HepG2 (cell line): ENCODE data around the gene POLR1C. TPM values are rescaled to one million over a fixed set of nuclear protein-coding genes. Genes with fewer than 3 reads are reported as not detected.

Experiments used
- CCDC6 ChIP-seq: sonication (generic); formaldehyde crosslinking; IDR thresholded peaks from 2 replicates; pipeline ENCODE4 v1.8.1; 2022; ENCODE audit warnings: mild to moderate bottlenecking, missing genetic modification reagents, moderate library complexity
- CENPX ChIP-seq: sonication (generic); formaldehyde crosslinking; IDR thresholded peaks from 2 replicates; pipeline ENCODE4 v1.9.0; 2021; ENCODE audit warnings: mild to moderate bottlenecking, missing genetic modification reagents, moderate library complexity
- KAT7 ChIP-seq: IDR thresholded peaks from 2 replicates; pipeline ENCODE4 v1.6.1; 2018; ENCODE audit warnings: borderline replicate concordance, missing compliant biosample characterization
- MAFK ChIP-seq, 2 experiments: IDR thresholded peaks in 1 of 2; conservative IDR thresholded peaks in 1 of 2; 2 replicates each; pipeline ENCODE4 v1.6.1; 2011; ENCODE audit warnings: improper control_type of control experiment in 2 of 2, low read length in 2 of 2
- NFKBIZ ChIP-seq: IDR thresholded peaks from 2 replicates; pipeline ENCODE4 v1.6.1; 2018; ENCODE audit warnings: missing genetic modification reagents, missing compliant biosample characterization
- NR3C1 ChIP-seq: sonication (generic); formaldehyde crosslinking; IDR thresholded peaks from 2 replicates; pipeline ENCODE4 v1.4.0; 2020; ENCODE audit warnings: missing genetic modification reagents
- RFX1 ChIP-seq: fragments of 450-650 bp; IDR thresholded peaks from 2 replicates; pipeline ENCODE4 v1.6.1; 2017
- SATB2 ChIP-seq: sonication (generic); formaldehyde crosslinking; IDR thresholded peaks from 2 replicates; pipeline ENCODE4 v1.5.0; 2020; ENCODE audit warnings: missing genetic modification reagents
- SKI ChIP-seq: fragments of 450-650 bp; IDR thresholded peaks from one replicate; pipeline ENCODE4 v1.6.1; 2018; ENCODE audit warnings: mild to moderate bottlenecking; ENCODE audit not compliant: partially characterized antibody
- SP4 ChIP-seq: sonication (generic); formaldehyde crosslinking; IDR thresholded peaks from 2 replicates; pipeline ENCODE4 v1.8.1; 2023; ENCODE audit warnings: mild to moderate bottlenecking, missing genetic modification reagents
- TEAD2 ChIP-seq: sonication (generic); formaldehyde crosslinking; IDR thresholded peaks from 2 replicates; pipeline ENCODE4 v1.9.0; 2021; ENCODE audit warnings: missing genetic modification reagents
- TRIM24 ChIP-seq: sonication (generic); formaldehyde crosslinking; IDR thresholded peaks from 2 replicates; pipeline ENCODE4 v1.8.0; 2022; ENCODE audit warnings: mild to moderate bottlenecking, missing genetic modification reagents
- ZBTB2 ChIP-seq: sonication (generic); formaldehyde crosslinking; IDR thresholded peaks from 2 replicates; pipeline ENCODE4 v1.8.0; 2022; ENCODE audit warnings: low read depth, missing genetic modification reagents
- ZBTB37 ChIP-seq: sonication (generic); formaldehyde crosslinking; IDR thresholded peaks from 2 replicates; pipeline ENCODE4 v1.4.0; 2020; ENCODE audit warnings: mild to moderate bottlenecking, missing genetic modification reagents
- ZNF451 ChIP-seq: sonication (generic); formaldehyde crosslinking; IDR thresholded peaks from 2 replicates; pipeline ENCODE4 v1.5.0; 2020; ENCODE audit warnings: mild to moderate bottlenecking, missing genetic modification reagents
- ZNF687 ChIP-seq: sonication (generic); formaldehyde crosslinking; IDR thresholded peaks from 2 replicates; pipeline ENCODE4 v1.5.1; 2020; ENCODE audit warnings: mild to moderate bottlenecking, missing genetic modification reagents, moderate library complexity
- ZNF761 ChIP-seq: sonication (generic); formaldehyde crosslinking; conservative IDR thresholded peaks from 2 replicates; pipeline ENCODE4 v1.4.0; 2020; ENCODE audit warnings: mild to moderate bottlenecking, missing genetic modification reagents
- ZSCAN25 ChIP-seq: sonication (generic); formaldehyde crosslinking; IDR thresholded peaks from 2 replicates; pipeline ENCODE4 v1.8.0; 2022; ENCODE audit warnings: mild to moderate bottlenecking, missing genetic modification reagents
- polyA plus RNA-seq, 8 experiments: library from polyadenylated mRNA; depleted of rRNA in 3 of 8; stranded (reverse) in 7 of 8; unstranded in 1 of 8; fragments of >200 nt; fragmentation: Illumina TruSeq in 4 of 8; extraction: Trizol in 4 of 8; gene quantifications; 2 replicates each; pipeline versions ENCODE4 v1.2.1 to v1.2.3, GENCODE V29; 2011 to 2016; ENCODE audit warnings: low read depth in 4 of 8, missing spikeins in 1 of 8, mixed read lengths in 1 of 8; ENCODE audit not compliant: insufficient read depth in 1 of 8
- total RNA-seq, 5 experiments: library from RNA; depleted of rRNA; stranded (reverse); fragments of >200 nt; fragmentation: Illumina TruSeq; extraction: Trizol; gene quantifications; 2 replicates each; pipeline ENCODE4 v1.2.3, GENCODE V29; 2016; ENCODE audit warnings: low read depth in 1 of 5
- TF ChIP-seq, protein P1 (sequence below): sonication (generic); formaldehyde crosslinking; IDR thresholded peaks from 2 replicates; pipeline ENCODE4 v1.4.0; 2020; ENCODE audit warnings: mild to moderate bottlenecking, missing genetic modification reagents, borderline replicate concordance

The POLR1C gene
- total and polyA plus RNA-seq, 2 of the 13 experiments (the other 11 are each of a cell fraction or from before 2014, with no cell fraction given), result 62.6 to 72.2 TPM

GRCh38 chr6:43516697-43517504 is at the start of gene POLR1C, which contains the start of gene YIPF3 (continued):
- no peak for TF ChIP-seq ZNF761 (CRISPR knock-in tag)
- peak; percentile 82 for TF ChIP-seq CCDC6 (CRISPR knock-in tag)
- TF ChIP-seq TEAD2 (CRISPR knock-in tag), result no peak
- TF ChIP-seq RFX1, result peak; percentile 97
- TF ChIP-seq NFKBIZ (CRISPR knock-in tag), result peak; percentile 64; the same call in 1 of the 2 replicates
- TF ChIP-seq KAT7 (CRISPR knock-in tag), result peak; percentile 87; the same call in 1 of the 2 replicates
- TF ChIP-seq SP4 (CRISPR knock-in tag), result peak; percentile 79
- TF ChIP-seq ZBTB2, result 0 out of 2 replicates have a peak, but pooled peaks have one; percentile 47
- no peak for TF ChIP-seq MAFK (conservative IDR thresholded peaks at IDR 0.05 in 1 of 2, IDR thresholded peaks at IDR 0.05 in 1 of 2; ENCODE audit: low read length in 2 of 2)
- 0 out of 2 replicates have a peak, but pooled peaks have one; percentile 19 for TF ChIP-seq ZBTB37 (CRISPR knock-in tag)
- TF ChIP-seq ZNF451 (CRISPR knock-in tag), result no peak
- peak; percentile 34; the same call in 1 of the 2 replicates for TF ChIP-seq ZSCAN25 (CRISPR knock-in tag)
- TF ChIP-seq, protein P1, sequence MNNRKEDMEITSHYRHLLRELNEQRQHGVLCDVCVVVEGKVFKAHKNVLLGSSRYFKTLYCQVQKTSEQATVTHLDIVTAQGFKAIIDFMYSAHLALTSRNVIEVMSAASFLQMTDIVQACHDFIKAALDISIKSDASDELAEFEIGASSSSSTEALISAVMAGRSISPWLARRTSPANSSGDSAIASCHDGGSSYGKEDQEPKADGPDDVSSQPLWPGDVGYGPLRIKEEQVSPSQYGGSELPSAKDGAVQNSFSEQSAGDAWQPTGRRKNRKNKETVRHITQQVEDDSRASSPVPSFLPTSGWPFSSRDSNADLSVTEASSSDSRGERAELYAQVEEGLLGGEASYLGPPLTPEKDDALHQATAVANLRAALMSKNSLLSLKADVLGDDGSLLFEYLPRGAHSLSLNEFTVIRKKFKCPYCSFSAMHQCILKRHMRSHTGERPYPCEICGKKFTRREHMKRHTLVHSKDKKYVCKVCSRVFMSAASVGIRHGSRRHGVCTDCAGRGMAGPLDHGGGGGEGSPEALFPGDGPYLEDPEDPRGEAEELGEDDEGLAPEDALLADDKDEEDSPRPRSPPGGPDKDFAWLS (CRISPR knock-in tag), result 0 out of 2 replicates have a peak, but pooled peaks have one; percentile 72
- 0 out of 2 replicates have a peak, but pooled peaks have one; percentile 17 for TF ChIP-seq NR3C1 (CRISPR knock-in tag)
- 0 out of 2 replicates have a peak, but pooled peaks have one; percentile 24 for TF ChIP-seq SATB2 (CRISPR knock-in tag)
- no peak for TF ChIP-seq TRIM24 (CRISPR knock-in tag)
- no peak for TF ChIP-seq SKI
- TF ChIP-seq CENPX (CRISPR knock-in tag), result no peak
- TF ChIP-seq ZNF687 (CRISPR knock-in tag), result peak; percentile 94
